Midbrain (tissue), 1 donor: ENCODE measurements around the gene NRAP.

Experiments used
- DNase-seq: peaks from one replicate; lab custom pipeline; 2025; lab: John Stamatoyannopoulos, UW

The NRAP gene

DNA sequence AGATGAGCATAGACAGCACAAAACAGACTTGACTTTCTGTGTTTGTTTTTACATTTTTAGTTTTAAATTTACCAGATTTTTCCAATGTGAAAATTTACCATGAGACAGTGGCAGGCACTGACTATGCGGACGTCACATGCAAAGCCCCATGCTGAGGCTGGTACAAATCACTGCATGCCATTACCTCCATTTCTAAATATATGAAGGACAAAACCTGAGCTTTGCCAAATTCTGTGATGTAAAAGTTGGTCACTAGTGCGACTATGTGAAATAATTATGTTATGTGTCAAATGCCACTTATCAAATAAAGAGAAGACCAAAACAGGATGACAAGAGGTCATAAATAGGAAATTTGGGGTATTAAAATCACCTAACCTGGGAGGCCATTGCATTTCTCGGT is 22.1 kb downstream of the NRAP start:
- DNase-seq, result no peak

DNA sequence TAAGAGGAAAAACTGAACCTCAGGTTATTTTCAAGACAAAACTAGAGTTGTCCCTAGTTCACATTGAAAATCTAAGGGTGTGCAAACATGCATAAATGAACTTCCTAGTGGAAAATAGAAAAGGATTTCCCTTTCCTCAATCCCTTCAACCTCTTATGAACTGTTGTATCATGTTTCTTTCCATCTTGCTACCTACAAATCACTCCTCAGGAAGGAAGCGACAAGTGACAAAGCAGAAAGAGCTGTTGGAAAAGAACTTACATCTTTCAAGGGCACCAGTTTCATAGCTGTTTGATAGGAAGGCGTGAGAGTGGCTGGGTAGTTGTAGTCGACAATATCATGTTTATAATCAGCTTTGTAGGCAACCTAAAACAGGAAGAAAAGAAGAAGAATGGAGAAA is 23.9 kb downstream of the NRAP start:
- no peak for DNase-seq

GRCh38 chr10:113631684-113632367 is 32.0 kb downstream of the NRAP start:
- DNase-seq, result no peak

- DNase-seq, result no peak
Observed at GRCh38 chr10:113630929-113631533, 32.8 kb downstream of the NRAP start.

- DNase-seq, result no peak
Observed at GRCh38 chr10:113628607-113629153, 35.2 kb downstream of the NRAP start.

- DNase-seq, result no peak
Observed at GRCh38 chr10:113627836-113628235, 36.0 kb downstream of the NRAP start.

DNA sequence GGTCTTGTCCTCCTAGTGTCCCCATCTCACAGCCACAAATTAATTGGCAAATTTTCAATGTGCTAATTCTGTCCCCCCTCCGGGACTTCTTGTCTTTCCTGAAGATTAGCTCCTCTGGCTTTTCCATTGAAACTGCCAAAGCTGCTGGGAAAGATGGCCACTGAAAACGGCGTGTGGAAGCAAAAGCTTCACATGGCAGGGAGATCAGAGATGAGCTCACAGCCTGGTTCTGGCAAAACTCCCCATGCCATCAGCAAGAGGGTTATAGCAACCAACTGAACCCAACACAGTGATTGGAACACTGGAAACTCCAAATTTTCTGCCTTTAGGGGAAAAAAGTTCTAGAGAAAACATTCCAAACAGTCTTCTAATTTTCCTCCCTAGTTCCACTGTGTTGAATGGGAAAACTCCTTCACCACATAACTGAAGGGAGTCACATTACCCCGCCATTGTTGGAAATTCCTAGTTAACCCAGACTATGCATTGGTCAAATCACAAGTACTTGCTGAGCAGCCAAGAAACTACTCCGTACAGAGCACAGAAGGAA is 37.0 kb downstream of the NRAP start:
- DNase-seq, result no peak

DNA sequence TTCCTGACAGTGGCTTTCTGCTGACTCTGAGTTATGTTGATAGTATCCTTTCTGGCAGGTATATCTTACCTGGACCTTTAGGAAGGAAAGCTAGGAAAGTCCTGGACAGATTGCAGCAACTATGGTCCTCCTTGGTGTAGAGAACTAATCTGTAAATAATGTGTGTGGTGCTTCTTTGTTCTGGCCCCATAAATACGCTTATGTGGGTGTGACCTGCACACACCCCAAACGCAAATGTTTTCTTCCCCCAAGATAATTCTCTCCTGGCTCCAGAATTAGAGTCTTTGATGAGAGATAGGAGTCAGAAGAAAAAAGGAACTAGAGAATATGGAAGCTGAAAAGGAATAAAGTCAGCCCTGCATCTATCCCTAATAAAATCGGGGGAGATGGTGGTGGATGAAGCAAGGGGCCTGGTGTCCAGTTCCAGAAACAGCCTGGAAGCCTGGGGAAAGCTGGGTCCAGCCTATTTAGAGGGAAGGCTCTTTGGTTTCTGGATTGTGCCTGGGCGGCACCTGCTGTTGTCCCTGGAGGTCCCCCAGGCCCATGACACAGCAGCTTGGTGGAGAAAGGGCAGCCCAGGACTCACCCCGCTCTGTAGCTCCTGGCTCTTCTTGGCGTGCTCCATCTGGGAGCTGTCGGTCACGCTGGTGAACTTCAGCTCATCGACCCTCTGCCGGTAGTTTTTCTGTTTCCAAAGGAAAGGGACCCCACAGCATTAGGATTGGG is 38.2 kb downstream of the NRAP start:
- no peak for DNase-seq

DNA sequence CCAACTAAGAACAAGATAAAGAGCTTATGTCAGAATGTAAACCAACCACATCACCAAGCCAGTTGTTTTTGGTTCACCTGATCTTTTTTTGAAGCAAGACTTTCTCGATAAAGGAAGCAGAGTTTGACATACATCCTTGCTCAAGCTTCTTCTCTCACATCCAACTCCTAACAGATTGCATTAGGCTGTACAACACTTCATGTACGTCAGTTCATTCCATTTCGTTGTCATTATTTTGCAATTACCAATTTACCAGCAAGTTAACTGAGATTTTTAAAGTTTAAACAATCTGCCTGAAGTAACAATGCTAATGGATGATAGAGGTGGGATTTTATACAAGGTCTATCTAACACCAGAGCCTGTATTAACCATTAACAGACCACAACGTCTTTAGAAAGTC is 41.0 kb downstream of the NRAP start:
- DNase-seq, result no peak

DNA sequence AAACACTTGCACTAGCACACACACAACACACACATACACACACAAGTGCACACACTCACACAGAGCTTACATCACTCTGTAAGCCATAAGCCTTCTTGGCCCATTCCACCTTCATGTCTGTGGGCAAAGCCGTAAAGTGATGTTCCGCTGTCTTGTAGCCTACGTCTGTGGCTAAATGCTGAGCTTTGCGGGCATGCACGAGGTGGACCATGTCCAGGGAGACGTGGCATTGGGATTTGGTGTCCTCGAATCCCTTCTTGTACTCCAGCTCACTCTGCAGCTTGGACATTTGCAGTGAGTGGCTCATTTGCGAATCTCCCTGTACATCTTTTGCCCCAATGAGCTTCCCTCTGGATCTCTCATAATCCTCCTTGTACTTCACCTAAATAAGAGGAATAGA is 42.0 kb downstream of the NRAP start:
- no peak for DNase-seq

DNA sequence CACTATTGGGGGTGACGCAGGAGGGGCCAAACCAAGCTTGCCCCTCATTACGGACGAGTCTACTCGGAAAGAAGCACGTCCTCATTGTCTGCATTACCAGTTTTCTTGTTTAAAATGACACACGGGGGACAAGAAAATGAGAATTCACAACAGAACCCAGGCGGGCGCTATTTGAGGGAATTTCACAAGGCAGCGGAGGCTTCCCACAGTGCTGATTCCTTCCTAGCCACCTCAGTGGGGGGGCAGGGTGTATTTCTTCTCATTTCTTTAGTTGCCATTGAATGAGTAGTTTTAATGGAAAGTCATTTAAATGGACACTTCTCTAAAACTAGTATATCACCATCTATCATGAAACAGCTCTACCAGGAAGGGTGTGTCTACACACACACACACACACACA is 42.9 kb downstream of the NRAP start:
- DNase-seq, result no peak

DNA sequence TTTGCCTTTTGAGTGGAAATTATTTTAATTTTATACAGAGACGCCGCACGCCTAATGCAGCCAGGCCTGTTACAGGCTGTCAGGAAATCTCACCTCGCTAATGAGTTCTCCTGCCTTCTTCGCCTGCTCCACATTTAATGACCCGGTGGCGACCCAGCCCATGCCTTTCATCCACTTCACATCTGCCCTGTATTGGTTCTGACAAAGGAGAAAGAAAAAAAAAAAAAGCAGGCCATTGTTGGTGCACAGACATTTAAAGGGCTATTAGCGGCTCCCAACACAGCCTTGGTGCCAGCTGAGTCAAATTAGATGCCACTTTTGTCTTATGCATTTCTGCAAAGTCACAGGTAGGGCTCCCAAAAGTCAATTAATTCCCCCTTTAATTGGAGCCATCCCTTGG is 43.3 kb downstream of the NRAP start:
- DNase-seq, result no peak

GRCh38 chr10:113619401-113619800 is 44.4 kb downstream of the NRAP start:
- DNase-seq, result no peak

DNA sequence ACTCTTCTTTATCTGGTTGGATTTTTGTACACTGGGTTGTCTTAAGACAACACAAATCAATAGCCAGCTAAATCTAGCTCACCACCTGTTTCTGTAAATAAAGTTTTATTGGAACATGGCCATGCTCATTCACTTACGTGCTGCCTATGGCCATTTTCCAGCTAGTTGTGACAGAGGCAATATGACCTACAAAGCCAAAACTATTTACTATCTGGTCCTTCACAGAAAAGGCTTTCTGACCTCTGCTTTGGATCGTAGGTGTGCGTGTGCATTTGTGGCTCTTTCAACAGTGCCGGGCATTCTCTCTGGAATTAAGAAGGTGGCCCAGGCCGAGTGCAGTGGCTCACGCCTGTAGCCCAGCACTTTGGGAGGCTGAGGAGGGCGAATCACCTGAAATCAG is 45.5 kb downstream of the NRAP start:
- no peak for DNase-seq

- no peak for DNase-seq
Observed at GRCh38 chr10:113617086-113617485, 46.8 kb downstream of the NRAP start.

DNA sequence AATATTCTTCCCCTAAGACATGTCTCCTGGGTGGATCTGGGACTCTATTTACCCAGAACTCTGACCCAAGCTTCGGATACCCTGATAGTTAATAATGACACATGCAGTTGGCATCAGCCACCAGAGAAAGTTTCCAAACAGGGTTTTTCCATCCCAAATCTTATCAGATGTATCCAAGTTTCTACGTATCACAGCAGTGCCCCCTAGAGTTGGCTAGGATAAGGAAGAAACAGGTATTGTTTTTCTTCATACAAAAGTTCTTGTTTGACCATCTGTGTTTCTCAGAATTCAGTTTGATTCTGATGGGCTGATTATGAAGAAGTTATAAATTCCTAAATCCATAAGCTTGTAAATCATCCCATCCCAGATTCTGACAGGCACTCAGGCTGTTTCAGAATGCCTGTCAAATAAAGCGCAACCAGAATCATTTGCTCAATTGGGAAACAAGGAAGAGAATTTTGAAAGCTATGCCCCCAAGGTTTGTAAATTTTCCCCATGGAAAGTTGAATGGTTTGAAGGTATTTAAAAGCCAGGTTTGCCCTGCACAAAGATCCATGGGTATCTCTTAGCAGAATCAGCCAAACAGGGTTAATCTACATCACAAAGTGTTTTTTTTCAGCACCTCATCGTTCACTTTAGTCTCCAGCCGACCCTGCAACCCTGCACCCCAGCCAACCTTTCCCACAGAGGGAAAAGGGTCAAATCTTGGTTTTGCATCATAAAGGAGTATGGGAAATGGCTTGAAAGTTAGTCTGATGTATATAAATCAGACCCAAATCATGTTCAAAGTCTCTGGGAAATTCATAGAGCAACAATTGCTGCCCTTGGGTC is 47.4 kb downstream of the NRAP start:
- peak; percentile 33 for DNase-seq

- DNase-seq, result no peak
Observed at GRCh38 chr10:113613977-113614690, 49.7 kb downstream of the NRAP start.

GRCh38 chr10:113613427-113613826 is 50.4 kb downstream of the NRAP start:
- no peak for DNase-seq

GRCh38 chr10:113612154-113612553 is 51.7 kb downstream of the NRAP start:
- peak; percentile 48 for DNase-seq

GRCh38 chr10:113610631-113611601 is 52.9 kb downstream of the NRAP start:
- DNase-seq, result no peak
